Activated CD8-positive, alpha-beta memory T cell treated with anti-CD3 and anti-CD28 coated beads for 48 hours (primary cell): ENCODE results near the gene SCO1.
A peak's percentile ranks its signal among the peaks of the same experiment; 100 is the strongest.

Experiments used
- DNase-seq, 3 experiments: peaks; one replicate each; pipeline ENCODE4 v3.0.0-alpha.2; 2020; ENCODE audit warnings: low read depth in 2 of 3, low spot score in 2 of 3

The SCO1 gene

DNA sequence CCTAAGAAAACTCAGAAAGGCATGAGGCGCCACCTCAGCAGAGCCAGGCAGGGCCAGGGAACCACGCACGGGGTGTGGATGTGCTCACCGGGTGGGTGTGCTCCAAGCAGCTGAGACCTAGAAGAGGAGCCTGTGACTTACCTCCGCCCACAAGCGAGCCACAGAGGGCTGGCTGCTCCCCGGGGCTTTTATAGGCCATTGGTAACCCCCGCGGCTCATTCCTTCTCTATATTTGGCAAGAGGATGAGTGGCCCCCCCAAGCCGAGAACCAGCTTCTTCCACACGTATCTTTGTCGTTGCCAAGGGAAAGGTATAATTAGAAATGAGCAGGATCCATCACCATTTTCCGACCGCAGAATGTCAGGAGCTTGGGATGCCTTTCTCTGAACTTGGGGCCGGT is 40.2 kb downstream of the SCO1 start, which contains the start of gene MYH3:
Gene MYH3, minus strand, starts transcription at position 162 of the 400 bp plus-strand sequence. CDS start 2,245 bp downstream, outside the sequence.
- DNase-seq: no peak

DNA sequence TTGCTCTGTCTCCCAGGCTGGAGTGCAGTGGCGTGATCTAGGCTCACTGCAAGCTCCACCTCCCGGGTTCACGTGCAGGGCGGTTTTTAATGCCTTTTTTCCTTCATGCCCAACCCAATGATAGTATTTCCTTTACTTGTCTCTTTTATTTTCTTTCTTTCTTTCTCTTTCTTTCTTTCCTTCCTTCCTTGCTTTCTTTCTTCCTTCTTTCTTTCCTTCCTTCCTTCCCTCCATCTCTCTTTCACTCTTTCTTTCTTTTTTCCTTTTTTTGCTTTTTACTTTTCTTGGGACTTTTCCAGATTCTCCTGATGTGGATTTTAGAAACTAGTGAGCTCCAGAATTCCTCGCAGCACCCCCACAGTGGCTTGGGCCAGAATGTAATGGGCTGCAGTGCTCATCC is 43.3 kb downstream of the SCO1 start:
- no peak for DNase-seq

DNA sequence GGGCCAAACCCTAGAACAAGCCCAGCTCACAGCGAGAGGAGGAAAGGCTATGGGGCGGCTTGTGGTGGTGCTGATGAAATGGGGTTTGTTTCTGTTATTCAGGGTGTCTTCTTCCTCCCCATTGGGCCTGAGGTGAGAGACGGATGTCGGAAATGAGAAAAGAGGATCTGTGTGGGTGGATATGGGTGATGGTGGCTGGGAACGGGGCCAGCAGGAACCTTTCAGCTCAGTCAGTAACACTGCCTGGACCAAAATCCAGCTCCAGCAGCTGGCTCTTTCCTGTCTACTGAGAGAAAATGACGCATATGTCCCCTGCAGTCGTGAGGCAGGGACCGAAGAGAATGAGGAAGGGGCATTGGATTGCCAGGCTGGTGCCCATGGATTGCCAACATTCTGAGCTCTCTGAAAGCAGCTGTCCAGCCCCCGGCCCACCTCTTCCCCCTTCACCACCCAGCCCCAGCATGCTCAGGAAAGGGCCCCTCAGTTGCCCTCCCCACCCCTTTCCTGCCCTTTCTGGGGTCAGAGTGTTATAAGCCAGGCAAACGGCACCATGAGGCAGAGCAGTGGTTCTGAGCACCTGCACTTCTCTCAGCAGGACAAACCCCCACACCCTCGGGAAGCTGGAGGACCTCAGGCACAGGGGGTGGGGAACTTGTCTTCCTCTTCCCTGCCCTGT is 44.2 kb downstream of the SCO1 start:
- peak in 1 of 3 experiments; percentile 2 for DNase-seq

DNA sequence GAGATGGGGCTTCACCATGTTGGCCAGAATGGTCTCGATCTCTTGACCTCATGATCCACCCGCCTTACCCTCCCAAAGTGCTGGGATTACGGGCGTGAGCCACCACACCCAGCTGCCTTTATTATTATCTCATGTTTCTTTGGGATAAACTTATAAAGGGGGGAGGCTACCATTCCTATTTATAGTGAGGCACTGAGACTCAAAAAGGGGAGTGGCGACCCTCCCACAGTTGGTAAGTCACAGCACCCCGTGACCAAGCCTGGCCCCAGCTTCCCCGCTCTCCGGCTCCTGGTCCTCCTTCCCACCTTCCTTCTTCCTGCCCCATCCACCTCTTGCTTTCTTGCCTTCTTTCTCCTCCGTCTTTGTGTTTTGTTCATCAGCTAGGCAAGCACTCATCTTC is 45.4 kb downstream of the SCO1 start:
- no peak for DNase-seq

DNA sequence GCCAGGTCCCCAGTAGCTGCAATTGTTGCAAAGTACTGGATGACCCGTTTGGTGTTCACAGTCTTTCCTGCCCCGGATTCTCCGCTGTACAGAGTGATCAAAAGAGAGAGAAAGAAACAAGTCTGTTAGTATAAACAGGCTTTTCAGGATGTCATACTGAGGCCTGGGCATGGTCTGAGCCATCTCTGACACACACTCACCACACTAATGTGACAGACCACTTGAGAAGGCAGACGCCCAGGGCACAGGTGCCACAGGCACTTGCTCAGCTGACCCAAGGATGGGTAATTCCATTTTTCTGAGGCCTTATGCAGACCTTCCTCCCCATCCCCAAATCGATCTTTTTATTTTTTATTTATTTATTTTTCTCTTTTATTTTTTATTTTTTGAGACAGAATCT is 47.7 kb downstream of the SCO1 start:
- DNase-seq: no peak

DNA sequence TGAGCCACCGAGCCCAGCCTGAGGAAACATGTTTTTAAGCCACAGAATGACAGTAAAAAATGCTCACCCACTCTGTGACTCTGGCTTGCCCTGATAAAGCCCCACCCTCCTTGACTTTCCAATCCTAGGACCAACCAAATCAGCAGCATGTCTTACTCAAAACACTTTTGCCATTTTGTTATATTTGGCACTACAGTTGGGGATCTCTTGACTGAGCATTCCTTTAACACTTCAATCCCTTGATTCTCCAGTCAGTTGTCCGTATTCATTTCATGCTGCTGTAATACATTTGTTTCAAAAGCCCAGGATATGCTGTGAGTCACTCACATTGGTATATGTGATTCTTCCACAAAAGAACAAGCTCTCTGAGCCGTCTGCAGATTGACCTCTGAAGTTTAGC is 48.4 kb downstream of the SCO1 start:
- DNase-seq: no peak

DNA sequence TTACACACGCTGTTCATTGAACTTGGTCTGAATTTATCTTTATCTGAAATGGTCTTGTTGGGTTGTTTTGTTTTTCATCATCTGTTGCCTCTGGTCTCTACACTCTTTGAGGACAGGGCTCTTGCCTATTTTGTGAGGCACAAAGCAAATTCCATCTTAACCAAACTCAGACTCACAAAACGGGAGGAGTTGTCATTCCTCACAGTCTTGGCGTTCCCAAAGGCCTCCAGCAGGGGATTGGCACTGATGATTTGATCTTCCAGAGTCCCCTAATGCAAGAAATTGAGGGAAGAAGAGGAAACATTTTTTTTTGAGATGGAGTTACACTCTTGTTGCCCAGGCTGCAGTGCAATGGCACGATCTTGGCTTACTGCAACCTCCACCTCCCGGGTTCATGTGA is 49.0 kb downstream of the SCO1 start:
- no peak for DNase-seq

DNA sequence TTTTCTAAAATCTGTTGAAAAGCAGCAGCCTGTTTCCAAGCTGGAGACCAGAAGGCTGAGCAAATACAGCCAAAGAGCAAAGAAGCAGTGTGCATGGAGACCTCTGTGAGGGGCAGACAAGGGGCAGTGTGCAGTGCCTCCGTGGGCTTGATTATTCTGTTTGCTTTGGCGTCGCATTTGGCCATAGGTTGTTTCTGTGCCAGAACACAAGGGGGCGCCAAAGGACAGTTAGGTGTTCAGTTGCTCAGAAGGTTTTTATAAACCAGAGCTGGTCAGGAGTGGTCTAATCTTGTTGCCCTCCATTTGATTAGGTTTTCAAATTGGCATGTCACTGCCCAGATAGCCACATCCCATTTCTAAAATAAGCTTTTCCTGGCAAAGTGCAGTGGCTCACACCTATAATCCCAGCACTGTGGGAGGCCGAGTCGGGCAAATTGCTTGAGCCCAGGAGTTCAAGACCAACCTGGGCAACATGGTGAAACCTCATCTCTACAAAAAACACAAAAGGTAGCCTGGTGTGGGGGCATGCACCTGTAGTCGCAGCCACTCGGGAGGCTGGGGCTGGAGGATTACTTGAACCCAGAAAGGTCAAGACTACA is 50.8 kb downstream of the SCO1 start:
- DNase-seq: peak; percentile 25 to 68 (median 47)

DNA sequence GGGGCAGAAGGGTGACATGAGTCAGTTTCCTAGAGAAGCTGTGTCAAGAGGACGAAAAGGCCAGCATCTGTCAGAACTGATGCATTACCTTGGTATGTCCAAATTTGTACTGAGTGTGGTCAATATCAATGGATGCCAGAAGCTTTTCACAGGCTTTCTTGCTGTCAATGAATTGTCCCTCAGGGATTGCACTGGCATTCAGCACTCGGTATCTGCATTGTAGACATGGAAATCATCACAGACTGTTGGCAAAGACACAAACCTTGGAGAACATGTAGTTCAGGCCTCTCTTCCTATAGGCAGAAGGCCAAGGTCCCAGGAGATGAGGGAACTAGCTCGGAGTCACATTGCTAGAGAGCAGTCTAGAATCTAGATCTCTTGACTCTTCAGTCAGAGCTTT is 56.9 kb downstream of the SCO1 start:
- no peak for DNase-seq

DNA sequence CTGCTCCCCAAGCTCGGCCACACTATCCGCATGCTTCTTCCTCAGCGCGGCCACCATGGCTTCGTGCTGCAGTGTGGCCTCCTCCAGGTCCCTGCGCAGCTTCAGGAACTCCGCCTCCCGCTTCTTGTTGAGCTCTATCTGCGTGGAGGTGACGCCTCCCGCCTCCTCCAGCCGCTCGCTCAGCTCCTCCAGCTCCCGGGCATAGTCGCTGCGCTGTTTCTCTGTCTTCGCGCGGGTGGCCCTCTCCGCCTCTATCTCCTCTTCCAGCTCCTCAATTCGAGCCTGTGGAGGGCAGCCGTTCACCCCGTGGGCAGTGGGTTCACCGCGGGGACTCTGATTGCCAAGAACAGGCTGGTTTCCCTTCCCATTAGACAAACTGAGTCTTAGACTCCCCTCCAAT is 59.2 kb downstream of the SCO1 start:
- DNase-seq: no peak

DNA sequence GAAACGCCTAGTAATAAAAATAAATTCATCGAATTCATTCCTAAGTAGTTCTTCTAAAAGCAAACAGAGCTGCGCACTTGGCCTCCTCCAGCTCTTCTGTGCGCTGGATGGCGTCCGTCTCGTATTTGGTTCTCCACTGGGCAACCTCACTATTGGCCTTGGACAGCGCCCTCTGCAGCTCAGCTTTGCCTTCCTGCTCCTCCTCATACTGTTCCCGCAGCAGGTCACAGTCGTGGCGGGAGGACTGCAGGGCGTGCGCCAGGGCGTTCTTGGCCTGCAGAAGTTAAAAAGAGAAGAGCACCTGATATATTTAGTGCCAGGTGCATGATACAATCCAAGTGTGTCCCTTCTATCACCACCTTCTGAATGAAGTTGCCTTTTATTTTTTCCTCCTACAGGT is 62.0 kb downstream of the SCO1 start:
- no peak for DNase-seq

DNA sequence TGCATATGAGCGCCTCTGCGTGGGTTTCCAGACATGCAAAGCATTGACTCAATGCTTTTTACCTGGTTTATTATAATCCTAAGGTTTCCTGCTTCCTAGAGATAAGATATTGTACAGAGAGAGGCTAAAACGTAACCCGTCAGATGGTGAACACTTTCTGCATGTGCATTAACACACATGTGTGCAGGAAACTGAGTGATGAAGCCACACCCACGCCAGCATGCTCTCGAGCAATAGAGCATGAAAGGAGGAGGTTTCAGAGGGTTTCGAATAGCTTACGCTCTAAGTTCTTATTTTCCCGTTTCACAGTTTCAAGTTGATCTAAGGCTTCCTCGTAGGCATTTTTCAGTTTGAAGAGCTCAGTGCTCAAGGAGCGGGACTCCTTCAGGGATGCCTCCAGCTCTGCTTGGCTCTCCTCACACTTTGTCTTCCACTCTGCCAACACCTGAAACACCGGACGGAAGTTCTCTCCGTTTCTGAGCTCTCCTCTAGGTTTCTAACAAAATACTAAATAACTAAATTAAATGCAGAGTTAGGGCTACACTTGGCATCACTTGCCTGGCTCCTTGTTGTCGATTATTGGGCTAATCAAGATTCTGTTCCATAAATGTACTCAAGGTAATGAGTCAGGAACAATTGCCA is 63.5 kb downstream of the SCO1 start:
- DNase-seq: no peak

DNA sequence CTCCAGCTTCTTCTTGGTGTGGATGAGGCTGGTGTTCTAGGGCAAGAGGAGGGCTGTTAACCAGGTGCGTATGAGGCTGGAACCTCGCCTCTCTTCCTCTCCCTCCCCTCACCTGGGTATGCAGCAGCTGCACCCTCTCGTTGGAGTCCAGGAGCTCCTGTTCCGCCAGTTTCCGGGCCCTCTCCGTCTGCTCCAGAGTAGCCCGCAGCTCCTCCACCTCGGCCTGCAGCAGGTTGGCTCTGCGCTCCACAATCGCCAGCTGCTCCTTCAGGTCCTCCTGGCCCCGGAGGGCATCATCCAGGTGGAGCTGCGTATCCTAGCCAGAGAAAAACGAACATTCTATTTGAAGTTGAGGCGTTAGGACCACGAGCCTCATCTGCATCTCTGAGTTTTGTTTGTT is 65.6 kb downstream of the SCO1 start:
- DNase-seq: no peak

DNA sequence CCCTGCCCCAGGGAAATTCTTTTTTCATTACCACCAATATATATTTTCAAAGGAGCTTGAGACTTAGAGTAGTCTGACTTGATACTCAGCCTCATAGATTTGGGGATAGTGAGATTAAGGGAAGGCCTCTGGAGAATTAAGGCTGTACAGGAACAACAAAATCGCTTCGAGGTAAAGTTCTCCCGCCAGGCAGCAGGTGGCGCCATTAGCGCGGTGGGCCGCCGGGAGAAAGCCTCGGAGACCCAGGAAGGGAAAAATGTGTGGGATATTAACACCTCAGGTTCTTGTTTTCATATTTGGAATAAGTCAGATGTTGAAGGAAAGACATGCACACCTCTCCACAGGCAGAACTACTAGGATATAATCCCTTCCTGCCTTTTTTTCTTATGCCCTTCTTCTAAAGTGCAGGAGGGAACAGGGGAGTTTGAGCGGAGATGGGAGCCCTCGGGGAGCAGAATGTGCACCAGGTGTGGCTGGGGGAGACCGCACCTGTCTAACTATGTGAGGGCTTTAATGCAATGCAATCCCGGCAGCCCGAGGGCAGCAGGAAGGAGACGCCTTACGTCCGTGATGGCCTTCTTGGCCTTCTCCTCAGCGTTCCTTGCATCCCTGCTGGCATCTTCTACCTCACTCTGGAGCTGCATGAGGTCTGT is 66.2 kb downstream of the SCO1 start:
- DNase-seq: no peak

DNA sequence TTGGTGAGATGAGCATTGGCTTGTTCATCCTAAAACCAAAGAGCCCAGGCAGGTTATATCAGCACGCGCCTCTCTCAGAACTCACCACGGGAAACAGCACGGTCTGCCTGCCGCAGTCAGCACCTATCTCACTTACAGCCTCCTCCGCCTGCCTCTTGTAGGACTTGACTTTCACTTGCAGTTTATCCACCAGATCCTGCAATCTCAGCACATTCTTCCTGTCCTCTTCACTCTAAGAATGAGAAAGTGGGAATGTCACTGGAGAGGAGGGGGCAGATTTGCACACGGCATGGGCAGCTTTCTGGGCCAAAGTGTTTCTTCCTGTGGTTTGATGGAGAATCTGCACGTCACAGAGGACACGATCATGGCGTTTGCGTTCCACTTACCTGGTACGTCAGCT is 67.6 kb downstream of the SCO1 start:
- no peak for DNase-seq

DNA sequence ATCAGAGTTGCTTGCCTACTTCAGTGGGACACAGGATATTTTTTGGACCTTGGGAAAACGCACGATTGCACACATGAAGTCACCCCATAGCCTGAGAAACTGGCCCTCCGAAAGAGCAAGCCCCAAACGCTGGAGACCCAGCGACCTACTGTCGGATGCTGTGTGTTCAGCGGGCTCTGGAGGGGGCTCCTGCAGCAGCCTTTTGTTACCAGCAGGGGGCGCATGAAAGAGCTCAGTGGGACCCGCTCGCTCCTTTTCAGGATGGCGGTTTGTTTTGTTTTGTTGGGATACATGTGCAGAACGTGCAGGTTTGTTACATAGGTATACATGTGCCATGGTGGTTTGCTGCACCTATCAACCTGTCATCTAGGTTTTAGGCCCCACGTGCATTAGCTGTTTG is 68.6 kb downstream of the SCO1 start:
- no peak for DNase-seq

DNA sequence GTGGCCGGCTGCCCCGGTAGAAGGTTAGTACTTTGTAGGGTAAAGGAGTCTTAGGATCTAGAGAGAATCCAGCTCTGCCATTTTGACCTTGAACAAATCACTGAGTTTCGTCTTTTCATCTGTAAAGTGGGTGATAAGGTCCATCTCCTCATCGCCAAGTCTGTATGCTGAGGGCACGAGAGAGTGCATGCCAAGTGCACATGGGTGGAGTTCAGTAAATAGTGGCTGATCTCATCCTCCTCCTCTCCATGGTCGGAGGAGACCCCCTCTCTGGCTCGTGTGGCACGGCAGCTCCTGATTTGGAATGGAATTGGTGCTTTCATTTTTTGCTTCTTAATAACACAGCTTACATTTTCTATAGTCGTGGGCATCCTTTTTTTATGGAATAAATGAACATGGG is 70.9 kb downstream of the SCO1 start:
- no peak for DNase-seq

DNA sequence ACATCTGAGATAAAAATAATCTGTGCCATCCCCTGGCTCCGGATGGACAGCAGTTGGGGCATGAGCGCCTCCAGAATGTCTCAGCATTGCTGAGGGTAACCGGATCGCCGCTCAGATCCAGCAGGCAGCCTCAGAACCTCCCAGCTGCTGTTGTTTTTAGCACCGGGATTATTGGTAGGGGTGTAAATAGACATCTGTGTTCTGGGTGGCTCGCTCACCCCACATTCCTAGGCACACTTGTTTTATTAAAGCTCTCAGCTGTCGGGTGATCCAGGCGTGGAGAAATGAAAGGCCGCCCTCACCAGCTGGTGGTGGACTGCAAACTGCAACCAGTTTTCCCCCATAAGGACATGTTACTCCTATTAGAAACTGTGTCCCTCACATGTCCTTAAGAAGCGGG is 72.4 kb downstream of the SCO1 start:
- DNase-seq: no peak

DNA sequence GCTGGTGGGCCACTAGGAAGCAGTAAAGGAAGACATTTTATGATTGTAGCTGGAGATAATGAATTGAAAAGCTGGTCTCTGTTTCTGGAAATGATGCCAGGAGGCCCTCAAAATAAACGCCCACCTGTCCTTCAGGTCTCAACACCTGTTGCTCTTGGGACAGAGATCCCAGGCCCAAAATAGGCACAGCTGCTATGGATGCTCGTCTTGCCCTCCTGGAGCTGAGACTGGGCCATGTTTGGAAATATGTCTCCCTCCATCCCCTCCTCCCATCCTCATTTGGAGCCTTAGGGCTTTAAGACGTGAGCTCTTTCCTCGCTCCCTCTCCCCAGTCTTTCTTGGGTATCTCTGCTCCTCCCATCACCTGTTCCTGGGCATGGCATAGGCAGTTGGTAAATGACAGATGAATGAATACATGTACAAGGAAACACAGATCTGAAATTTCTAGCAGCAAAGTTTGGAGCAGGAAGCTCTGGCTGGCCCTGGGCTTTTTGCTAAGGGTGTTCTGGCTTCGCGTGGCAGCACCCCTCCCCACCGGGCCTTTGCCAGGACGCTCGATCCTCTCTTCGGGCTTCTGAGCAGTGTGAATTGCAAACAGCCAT is 73.5 kb downstream of the SCO1 start:
- no peak for DNase-seq

DNA sequence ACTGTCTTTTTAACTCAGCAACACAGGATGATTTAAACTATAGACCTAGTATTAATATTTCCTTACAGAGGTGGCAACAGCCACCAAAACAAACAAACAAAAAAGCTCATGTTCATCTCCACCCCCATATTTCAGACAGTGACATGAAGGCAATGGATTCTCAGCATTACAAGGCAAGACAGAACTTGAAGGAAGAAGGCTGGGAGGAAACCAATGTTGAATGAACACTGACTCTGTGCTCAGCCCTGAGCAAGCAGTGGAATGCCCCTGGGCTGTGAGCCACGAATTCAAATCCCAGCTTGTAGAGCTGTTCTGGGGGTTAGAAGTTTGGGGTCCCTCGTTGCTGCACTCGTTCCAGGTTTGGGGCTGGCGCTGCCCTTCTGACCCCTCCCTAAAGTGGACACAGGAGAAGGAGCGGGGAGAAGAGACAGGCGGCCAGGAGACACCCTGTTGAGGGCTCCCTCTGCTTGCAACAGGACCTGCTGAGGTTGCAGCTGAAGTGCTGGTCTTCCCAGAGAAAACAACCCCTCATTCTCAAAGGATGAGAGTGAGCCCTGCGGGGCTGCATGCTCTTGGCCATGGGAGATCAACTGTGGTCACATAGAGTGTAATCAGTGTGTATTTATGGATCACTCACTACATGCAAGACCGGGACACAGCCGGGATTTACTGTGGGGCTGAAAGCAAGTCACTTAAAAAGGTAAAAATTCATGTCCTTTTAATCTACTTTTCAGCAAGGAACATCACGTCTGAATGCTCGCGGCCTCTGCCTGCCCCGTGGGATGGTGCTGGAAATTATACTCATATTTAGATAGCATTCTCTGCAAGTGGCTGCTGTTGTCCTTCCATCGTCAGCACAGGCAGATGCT is 74.5 kb downstream of the SCO1 start:
- no peak for DNase-seq
